Activated effector memory CD4-positive, alpha-beta T cell treated with anti-CD3 and anti-CD28 coated beads, Interleukin-2, amount 50 U/mL, for 16 hours (primary cell): ENCODE measurements around the gene NIPA2.

ENCODE experiments used
- DNase-seq: peaks from one replicate; pipeline ENCODE4 v3.0.0-alpha.2; 2020

Gene NIPA2

DNA sequence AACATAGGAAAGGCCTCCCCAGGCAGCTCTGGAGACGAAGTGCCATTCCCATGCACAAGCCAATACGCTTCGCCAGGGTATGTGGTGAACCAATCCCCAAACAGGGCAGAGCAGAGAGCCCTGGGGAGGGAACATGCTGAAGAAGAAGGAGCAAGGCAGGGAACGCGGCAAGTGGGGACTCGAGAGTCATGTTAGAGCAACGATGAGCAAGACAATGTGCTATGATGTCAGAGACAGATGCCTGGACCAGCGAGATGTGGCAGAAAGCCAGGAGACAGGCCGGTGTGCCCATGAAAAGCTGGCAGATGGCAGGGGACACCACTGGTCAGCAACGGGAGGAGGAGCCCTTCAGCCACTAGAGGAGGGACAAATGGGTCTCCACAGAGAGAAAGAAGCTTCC is 39.6 kb downstream of the NIPA2 start:
- DNase-seq, result no peak

- no peak for DNase-seq
Observed at GRCh38 chr15:22880068-22880980, 41.9 kb downstream of the NIPA2 start.

DNA sequence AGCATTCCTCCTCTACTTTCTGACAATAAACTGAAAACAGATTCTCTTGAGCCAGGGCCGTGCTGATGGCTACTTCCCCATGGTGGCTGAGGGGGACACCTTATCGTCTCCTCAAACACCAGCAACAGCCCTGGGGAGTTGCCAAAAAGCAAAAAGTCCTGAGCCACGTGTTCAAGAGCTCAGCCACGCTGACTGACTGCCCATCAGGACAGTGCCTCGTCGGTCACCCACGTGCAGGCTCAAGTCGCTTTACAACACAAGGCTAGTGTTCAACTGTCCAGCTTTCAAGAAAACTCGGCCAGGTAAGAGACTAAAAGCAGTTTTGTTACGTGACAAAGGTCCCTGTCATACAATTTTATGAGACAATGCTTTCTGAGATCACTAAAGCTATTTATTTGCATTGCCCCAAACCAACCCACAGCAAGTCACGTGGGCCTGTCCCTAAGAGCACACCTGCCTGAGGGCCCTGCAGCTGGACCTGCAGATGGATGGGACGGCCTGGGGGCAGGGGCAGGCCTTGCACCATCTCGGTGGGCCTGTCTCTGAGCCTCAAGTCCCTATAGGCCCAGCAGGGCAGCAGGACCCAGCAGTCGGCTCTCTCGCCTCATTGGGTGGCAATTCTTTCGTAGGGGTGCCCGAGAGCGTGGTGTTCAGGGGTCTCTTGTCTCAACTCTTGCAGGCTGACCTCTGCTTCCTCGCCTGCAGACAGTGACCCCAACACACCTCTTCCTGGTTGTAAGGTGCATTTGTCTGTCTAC is 42.7 kb downstream of the NIPA2 start:
- no peak for DNase-seq

DNA sequence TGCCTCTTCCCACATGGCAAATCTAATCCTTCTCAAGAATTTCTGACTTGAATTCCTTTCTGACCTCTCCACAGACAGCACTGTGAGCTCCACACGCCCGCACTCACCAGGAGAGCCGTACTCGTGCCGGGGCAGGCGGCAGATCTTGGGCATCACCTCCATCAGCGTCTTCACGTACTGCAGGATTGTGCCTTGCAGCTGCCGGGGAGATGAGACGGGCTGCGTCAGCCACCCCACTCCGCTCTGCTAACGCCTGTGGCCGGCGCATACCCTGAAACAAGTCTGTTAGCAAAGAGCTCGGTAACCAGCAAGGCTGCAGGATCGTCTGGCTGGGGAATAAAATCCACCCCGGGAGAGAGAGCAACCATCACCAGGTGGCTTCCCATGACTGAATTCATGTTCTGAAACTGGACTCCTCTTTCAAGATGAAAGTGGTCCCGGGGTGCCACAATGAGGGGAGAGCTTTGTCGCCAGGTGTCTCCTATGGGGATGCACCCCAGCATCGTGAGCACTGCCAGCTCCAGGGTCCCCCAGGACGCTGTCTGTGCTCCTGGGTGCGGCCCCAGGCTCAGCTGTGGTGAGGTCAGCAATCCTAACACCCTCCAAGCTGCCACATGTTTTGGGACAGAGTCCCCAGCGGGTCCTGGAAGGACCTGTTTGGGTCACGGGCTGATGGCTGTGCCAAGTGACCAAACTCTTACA is 43.4 kb downstream of the NIPA2 start:
- DNase-seq, result no peak

DNA sequence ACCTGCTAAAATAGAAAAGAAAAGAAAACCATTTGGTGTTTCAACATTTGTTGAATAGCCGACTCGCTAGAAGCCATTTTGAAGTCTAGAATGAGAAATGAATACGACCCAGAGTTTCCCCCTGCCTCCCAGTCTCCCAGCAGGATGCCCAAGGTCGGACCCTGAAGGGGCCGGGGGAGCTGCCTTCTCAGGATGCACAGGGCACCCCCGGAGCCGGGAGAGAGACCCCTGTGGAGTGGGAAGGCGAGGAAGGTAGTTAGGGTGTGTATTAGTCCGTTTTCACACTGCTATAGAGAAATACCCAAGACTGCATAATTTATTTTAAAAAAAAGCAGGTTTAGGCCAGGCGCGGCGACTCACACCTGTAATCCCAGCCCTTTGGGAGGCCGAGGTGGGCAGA is 44.7 kb downstream of the NIPA2 start:
- no peak for DNase-seq

DNA sequence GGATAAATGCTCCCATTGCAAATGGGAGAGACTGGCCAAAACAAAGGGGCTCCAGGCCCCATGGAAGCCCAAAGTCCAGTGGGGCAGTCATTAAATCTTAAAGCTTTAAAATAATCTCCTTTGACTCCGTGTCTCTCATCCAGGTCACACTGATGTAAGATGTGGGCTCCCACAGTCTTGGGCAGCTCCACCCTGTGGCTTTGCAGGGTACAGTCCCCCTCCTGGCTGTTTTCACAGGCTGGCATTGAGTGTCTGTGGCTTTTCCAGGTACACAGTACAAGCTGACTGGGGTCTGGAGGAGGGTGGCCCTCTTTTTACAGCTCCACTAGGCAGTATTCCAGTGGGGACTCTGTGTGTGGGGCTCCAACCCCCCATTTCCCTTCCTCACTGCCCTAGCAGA is 45.9 kb downstream of the NIPA2 start:
- DNase-seq, result no peak

DNA sequence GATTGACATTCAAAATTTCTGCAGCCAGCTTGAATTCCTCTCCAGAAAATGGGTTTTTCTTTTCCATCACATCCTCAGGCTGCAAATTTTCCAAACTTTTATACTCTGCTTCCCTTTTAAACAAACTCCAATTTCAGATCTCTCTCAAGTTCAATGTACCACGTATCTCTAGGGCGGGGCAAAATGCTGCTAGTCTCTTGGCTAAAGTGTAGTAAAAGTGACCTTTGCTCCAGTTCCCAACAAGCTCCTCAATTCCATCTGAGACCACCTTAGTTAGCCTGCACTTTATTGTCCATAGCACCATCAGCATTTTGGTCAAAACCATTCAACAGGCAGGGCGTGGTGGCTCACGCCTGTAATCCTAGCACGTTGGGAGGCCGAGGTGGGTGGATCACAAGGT is 46.7 kb downstream of the NIPA2 start:
- DNase-seq, result no peak

DNA sequence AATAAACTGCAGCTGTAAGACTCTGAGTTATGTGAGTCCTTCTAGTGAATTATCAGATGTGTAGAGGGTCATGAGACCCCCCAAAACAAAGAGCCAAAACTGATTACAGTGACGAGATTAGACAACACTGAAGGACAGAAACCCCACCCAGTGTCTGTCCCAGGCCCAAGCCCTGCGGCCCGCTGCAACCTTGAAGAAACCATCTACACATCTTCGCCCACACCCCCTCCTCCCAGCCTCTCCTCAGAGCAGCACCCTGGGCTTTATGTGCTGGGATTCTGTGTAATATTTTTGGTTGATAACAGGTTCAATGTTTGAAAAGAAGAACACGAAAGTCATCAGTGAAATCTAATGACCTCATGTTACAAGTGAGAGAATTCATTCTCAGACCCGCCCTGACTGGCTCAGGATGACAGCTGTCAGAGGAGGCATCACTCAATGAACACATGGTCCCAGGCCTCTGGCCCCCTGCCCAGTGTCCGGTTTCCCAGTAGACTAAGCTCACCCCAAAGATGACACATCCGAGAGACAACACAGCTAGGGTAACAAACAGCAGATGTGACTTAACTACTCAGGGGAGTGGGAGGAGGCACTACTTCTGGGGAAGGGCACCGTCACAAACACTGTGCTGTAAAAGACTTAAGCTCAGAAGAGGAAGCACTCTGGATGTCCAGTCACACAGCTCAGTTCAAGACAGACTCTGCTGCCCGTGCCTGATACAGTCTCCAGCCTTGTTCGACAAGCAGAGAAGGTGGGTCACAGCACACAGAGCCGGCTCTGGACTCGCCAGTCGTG is 48.9 kb downstream of the NIPA2 start:
- no peak for DNase-seq

DNA sequence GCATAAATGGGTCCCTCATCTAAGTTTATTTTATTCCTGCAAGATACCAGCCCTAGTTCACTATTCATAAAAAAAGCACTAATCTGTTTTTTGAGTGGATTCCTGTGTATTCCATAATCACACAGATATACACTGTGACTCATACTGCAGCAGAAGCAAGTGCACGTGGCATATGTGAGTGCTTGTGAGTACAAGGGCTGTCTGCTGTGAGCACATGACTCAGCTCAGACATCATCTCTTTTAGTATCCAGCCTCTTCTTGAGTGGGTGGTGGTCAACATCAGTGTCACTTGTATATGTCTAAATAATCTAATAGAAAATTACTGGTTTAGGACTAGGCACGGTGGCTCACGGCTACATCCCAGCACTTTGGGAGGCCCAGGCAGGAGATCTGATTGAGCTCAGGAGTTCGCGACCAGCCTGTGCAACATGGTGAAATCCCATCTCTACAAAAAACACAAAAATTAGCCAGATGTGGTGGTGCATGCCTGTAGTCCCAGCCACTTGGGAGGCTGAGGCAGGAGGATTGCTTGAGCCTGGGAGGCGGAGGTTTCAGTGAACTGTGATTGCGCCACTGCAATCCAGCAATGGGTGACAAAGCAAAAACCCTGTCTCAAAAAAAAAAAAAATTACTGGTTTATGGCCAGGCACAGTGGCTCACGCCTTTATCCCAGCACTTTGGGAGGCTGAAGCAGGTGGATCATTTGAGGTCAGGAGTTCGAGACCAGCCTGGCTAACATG is 49.8 kb downstream of the NIPA2 start:
- DNase-seq, result no peak

DNA sequence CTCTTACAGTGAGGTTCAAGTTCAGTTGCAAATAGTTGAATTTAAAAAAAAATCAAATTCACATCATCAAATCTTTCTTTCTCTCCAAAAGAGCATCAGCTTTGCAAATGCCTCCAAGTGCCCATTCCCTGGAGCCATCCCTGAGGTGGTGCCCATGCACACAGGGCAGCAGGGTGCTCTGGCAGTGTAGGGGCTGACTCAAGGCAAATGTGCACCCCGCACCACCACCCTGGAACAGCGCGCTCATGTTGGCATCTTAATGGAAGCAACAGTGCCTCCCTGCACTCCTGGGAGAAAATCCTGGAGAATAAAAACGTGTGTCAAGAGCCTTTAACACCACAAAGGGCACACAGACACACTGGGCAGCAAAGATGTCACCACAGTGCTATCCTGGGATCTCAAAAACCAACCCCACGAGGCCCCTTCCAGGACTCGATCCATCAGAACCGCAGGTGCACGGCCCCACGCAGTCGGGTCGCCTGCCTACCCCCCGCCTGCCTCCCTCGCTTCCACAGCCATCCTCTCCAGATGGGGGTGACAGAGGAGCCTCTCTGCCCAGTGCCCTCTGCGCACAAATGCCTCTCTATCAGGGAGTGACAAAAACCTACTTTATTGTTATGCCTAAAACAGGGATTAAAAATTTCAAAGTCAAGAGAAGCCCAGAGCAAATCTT is 50.8 kb downstream of the NIPA2 start:
- no peak for DNase-seq

DNA sequence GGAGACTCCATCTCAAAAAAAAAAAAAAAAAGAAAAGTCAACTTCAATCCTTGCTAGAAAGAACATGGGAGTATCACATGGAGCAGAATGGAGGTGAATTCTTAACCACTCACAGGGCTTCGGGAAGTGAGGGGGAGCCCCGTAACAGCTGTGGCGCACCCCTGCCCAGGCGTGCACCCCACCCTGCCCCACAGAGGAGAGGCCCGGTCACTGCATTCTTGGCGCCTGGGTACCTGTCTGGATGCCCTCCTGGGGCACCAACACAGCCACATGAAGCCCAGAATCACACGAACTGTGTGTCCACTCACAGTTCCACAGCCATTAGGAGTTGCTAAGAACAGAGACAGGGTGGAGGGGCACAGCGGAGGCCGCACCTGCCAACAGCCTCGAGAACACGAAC is 51.8 kb downstream of the NIPA2 start:
- DNase-seq, result no peak

DNA sequence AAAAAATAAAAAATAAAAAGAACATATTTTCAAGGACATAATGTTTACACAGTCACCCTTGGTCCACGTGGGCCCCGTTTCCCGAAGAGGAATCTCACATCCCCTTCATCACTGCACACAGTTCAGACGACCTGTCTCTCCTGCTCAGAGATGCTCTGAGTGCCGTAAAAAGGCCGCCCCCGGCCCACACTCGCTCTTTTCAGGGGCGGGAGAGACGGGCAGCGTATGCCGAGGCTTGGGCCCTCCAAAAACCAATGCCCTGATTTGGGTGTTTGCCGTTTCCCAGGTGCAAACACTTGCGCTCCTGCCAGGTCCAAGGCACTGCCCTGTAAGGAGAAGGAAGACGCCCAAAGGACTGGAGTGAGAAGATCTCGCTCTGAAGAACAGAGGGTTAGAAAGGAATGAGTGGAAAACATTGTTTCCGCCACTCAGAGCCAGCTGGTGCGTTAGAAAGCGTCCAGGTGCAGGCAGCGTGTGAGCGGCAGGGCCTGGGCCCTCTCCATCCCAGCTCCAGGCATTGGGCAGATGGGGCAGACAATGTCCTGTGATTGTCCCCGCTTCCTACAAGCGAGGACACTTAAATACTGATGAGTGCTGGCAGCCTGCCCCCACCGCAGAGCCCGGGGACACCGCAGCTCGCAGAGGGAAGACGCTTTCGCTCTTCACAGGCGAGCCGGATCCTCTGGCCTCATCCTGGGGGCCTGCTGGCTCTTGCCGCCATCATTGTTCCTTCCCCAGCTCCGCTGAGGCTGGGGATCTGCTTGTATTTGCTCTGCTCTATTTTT is 53.2 kb downstream of the NIPA2 start:
- DNase-seq, result no peak

DNA sequence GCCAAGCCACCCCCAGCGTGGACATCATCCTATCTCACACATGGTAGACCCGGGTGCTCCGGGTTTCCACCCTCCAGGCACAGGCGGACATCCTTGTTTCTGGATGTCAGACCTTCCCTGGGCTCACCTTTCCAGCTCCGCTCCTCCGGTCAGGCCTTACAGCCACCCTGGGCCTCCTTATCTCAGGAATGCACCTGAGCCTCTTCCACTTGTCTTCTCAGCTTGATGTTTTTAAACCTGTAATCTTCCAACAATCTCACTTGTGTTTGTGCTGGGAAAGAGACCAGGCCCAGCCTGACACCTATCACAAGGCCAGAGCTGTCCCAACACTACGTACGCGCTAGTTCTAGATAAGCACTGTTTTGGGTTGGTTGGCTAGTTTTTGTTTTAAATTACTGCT is 53.9 kb downstream of the NIPA2 start:
- DNase-seq, result no peak

DNA sequence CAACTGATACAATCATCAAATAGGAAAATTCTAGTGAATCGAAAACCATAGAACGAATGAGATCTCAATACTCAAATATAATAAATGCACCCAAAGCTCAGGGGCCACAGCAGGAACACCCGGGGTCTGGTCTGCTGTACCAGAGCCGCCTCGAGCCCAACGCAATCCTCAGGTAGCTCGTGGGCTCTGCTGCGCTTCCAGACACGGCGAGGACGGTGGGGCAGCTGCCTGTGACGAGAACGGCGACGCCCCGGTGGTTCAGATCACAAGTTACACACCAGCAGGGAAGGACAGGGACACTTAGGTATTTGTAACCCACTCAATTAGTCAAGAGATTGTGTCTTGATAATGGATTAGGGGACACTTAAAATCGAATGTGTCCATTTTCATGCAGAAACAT is 54.6 kb downstream of the NIPA2 start:
- no peak for DNase-seq

DNA sequence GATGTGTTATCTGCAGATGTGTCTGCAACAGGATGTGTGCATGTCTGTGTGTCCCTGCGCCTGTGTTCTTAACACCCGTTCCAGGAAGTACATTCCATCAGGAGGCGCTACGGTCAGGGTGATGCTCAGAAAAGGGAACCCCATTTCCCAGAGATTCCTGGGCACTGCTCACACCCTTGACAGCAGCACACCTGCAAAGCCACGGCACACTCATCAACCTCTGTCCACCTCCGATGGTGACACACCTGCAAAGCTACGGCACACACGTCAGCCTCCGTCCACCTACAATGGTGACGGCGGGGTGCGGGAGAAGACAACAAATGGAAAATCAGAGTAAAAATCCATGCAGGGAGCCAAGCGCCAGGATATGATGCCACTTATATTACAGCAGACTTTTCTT is 55.4 kb downstream of the NIPA2 start:
- no peak for DNase-seq

DNA sequence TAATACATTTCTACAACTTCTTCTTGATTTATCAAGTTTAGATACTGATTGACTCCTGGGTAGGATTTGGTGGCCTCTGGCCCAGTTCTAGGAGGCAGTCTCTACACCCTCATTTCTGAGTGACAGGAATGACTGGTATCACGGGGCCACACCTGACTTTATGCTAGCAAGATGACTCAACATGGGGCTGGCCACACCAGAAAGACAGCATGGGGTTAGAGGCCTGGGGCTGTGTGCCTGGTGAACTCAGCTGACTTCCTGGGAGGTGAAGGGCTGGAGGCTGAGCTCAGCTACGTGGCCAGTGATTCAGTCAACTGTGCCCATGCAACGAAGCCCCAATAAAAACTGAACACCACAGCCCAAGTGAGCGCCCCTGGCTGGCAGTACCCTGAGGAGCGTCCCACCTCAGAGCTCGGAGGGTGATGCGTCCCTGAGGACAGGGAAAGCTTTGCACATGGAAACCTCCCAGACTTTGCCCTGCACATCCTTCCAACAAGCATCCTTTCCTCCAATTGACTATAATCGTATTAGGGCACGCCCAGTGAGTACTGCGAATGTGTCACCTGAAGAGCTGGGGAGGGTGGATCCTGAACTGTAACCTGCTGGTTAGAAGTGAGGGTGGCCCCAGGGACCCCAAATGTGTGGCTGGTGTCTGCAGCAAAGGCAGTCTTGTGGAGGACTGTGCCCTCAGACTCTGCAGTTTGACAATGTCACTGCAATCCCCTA is 57.2 kb downstream of the NIPA2 start:
- DNase-seq, result no peak

GRCh38 chr15:22902046-22902445 is 63.6 kb downstream of the NIPA2 start:
- DNase-seq, result no peak

DNA sequence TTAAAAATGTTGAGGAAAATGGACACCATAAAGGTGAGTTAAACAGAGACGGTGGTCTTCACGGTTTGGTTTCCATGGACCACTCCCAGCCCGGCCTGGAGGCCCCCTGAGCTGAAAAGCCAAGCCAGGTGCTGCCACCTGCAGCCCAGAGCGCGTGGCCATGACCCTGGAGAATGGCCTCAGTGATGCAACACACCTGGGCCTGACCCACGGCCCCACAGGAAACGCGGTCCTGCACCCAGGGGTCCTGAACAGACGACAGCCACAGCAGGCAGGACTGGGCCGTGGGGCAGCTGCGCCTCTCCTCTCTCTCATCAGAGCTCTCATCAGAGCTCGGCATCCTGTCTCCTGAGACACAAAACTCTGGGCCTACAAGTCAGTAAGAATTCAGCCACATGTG is 64.1 kb downstream of the NIPA2 start:
- no peak for DNase-seq

- no peak for DNase-seq
Observed at GRCh38 chr15:22902981-22903380, 64.5 kb downstream of the NIPA2 start.

DNA sequence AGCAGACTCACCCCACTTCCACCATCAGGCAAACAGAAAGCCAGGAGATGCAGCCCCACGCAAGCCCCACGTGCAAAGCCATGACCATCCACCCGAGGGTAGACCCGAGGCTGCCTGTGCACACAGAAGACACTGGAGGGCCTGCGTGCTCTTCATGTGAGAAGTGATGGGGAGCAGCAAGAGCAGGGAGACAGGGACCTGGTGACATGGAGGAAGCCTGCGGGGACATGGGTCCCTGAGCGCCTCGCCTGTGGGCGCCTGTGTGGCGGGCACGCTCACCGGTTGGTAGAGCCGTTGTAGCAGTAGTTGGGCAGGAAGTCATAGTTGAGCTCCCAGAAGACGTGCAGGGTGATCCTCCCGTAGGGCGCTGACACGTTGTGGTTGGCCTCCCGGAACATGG is 65.0 kb downstream of the NIPA2 start:
- no peak for DNase-seq
